Measurements from ENCODE around the gene HDAC9. TPM values are rescaled to one million over a fixed set of nuclear protein-coding genes. Genes with fewer than 3 reads are reported as not detected.

The HDAC9 gene
- total and polyA plus RNA-seq, 7 donors, result 0.38 to 34.2 (median 16.8) TPM

- Histone ChIP-seq H3K27ac (no peak overlapping the region), H3K4me1 (no peaks in the 10 kb centered on the region), H3K36me3 (ENCODE audit: insufficient read depth in 1 of 2, low read depth in 1 of 2) (peaks cover 0 to 9% of the 10 kb centered on the region in 2 donors), H3K4me3 (no peak overlapping the region), H3K27me3 (ENCODE audit: insufficient read depth in 3 of 3, low read length in 2 of 3) (no peaks in the 10 kb centered on the region), H3K9me3 (no peaks in the 10 kb centered on the region)
- no peak for ATAC-seq
- no peak for TF ChIP-seq CTCF (IDR thresholded peaks at IDR 0.05)
- DNase-seq, result no peak
- WGBS, 3 donors, result 74 to 78% (median 76%) methylated on average over 5 of the region's 5 CpGs
- intact Hi-C loops (cut with DNase I), result no loop called here
These were observed 264.5 kb downstream of the HDAC9 start for GRCh38 chr7:18760046-18760445.

GRCh38 chr7:18760631-18761445 is 265.3 kb downstream of the HDAC9 start:
- no peak for TF ChIP-seq CTCF (IDR thresholded peaks at IDR 0.05)

GRCh38 chr7:18762189-18762588 is 266.6 kb downstream of the HDAC9 start:
- Histone ChIP-seq H3K9me3 (no peaks in the 10 kb centered on the region), H3K4me3 (no peak overlapping the region), H3K27ac (no peak overlapping the region), H3K27me3 (ENCODE audit: insufficient read depth in 3 of 3, low read length in 2 of 3) (no peaks in the 10 kb centered on the region), H3K36me3 (ENCODE audit: insufficient read depth in 1 of 2, low read depth in 1 of 2) (peaks cover 0 to 10% of the 10 kb centered on the region in 2 donors), H3K4me1 (no peaks in the 10 kb centered on the region)
- 47 to 55% (median 50%) methylated on average over 3 of the region's 3 CpGs for WGBS, 3 donors
- ATAC-seq, result no peak
- intact Hi-C loops (cut with DNase I), result no loop called here
- no peak for DNase-seq
- no peak for TF ChIP-seq CTCF (IDR thresholded peaks at IDR 0.05)

More at GRCh38 chr7:18760631-18761445, 265.3 kb downstream of the HDAC9 start:
- no peaks in the 10 kb centered on the region for H3K27me3 ChIP-seq (ENCODE audit: insufficient read depth in 3 of 3, low read length in 2 of 3)
- ATAC-seq, result no peak
- 75 to 81% (median 77%) methylated on average over 7 of the region's 7 CpGs for WGBS, 3 donors
- no peaks in the 10 kb centered on the region for H3K4me1 ChIP-seq
- H3K27ac ChIP-seq, result no peak overlapping the region
- no peak for DNase-seq
- H3K9me3 ChIP-seq, result no peaks in the 10 kb centered on the region
- H3K4me3 ChIP-seq, result no peak overlapping the region
- H3K36me3 ChIP-seq (ENCODE audit: insufficient read depth in 1 of 2, low read depth in 1 of 2), result peaks cover 0 to 9% of the 10 kb centered on the region in 2 donors
- intact Hi-C loops (cut with DNase I), result no loop called here

GRCh38 chr7:18768256-18768655 is 272.7 kb downstream of the HDAC9 start:
- H3K4me3 ChIP-seq, result no peak overlapping the region
- WGBS, 3 donors, result 83 to 98% (median 84%) methylated on average over 2 of the region's 2 CpGs
- no peak for TF ChIP-seq CTCF (IDR thresholded peaks at IDR 0.05)
- H3K27me3 ChIP-seq (ENCODE audit: insufficient read depth in 3 of 3, low read length in 2 of 3), result no peaks in the 10 kb centered on the region
- H3K36me3 ChIP-seq (ENCODE audit: insufficient read depth in 1 of 2, low read depth in 1 of 2), result peaks cover 0 to 5% of the 10 kb centered on the region in 2 donors
- H3K4me1 ChIP-seq, result no peaks in the 10 kb centered on the region
- H3K9me3 ChIP-seq, result no peaks in the 10 kb centered on the region
- ATAC-seq (no peak), DNase-seq (no peak)
- no peak overlapping the region for H3K27ac ChIP-seq
- intact Hi-C loops (cut with DNase I), result no loop called here
